SU-DHL-6 (cell line): ENCODE data around the gene OXSR1.
"Not testable (repeated sequence)": the region's sequence is repeated elsewhere in the genome, so short reads cannot be mapped to it uniquely, and the experiment has no call there.

ENCODE experiments used
- H2AFZ ChIP-seq: fragments of 200-600 bp; sonication (generic); 2 replicates; pipeline ENCODE4 v1.6.1; 2014; ENCODE audit warnings: low read depth, mild to moderate bottlenecking, moderate library complexity, mixed read lengths, antibody characterized with exemption, low read length; ENCODE audit not compliant: severe bottlenecking
- H3F3A ChIP-seq: fragments of 200-600 bp; shearing (Covaris generic); 2 replicates; pipeline ENCODE4 v1.6.0; 2016; ENCODE audit warnings: antibody characterized with exemption, mild to moderate bottlenecking; ENCODE audit not compliant: insufficient read depth
- H3K27ac ChIP-seq: fragments of 200-600 bp; sonication (generic); 2 replicates; pipeline ENCODE4 v1.5.1; 2016; ENCODE audit warnings: low read depth, mild to moderate bottlenecking, low read length, moderate library complexity, mixed read lengths
- H3K27me3 ChIP-seq: fragments of 200-600 bp; sonication (generic), shearing (Covaris generic); 2 replicates; pipeline ENCODE4 v1.6.0; 2014; ENCODE audit warnings: mild to moderate bottlenecking, low read length
- H3K36me3 ChIP-seq: fragments of 200-600 bp; sonication (generic); 2 replicates; pipeline ENCODE4 v1.6.1; 2014; ENCODE audit warnings: mild to moderate bottlenecking, low read length, mixed read lengths
- H3K4me2 ChIP-seq: fragments of 300-600, 200-600 bp; shearing (Covaris generic), sonication (generic); 2 replicates; pipeline ENCODE4 v1.6.0; 2014; ENCODE audit warnings: low read length, low read depth, mild to moderate bottlenecking; ENCODE audit not compliant: poor library complexity, severe bottlenecking
- H3K4me3 ChIP-seq: fragments of 200-600 bp; sonication (generic); 2 replicates; pipeline ENCODE4 v1.5.1; 2014; ENCODE audit warnings: antibody characterized with exemption, low read length, mild to moderate bottlenecking, mixed read lengths; ENCODE audit not compliant: insufficient read depth, poor library complexity, severe bottlenecking
- H3K79me2 ChIP-seq: fragments of 200-600 bp; sonication (generic); 2 replicates; pipeline ENCODE4 v1.6.1; 2014; ENCODE audit warnings: mild to moderate bottlenecking, low read length, moderate library complexity; ENCODE audit not compliant: insufficient read depth
- H3K9ac ChIP-seq: fragments of 200-600 bp; sonication (generic); 2 replicates; pipeline ENCODE4 v1.7.0; 2014; ENCODE audit warnings: mild to moderate bottlenecking, low read length
- H3K9me2 ChIP-seq: fragments of 200-600 bp; sonication (generic); replicated peaks from 2 replicates; pipeline ENCODE4 v1.6.1; 2014; ENCODE audit warnings: low read length; ENCODE audit not compliant: insufficient read depth
- H3K9me3 ChIP-seq: fragments of 200-600 bp; sonication (generic); 2 replicates; pipeline ENCODE4 v1.6.1; 2014; ENCODE audit warnings: low read length, mixed read lengths; ENCODE audit not compliant: insufficient read depth
- H4K20me1 ChIP-seq: fragments of 200-600 bp; sonication (generic); 2 replicates; pipeline ENCODE4 v1.6.1; 2014; ENCODE audit warnings: low read depth, mild to moderate bottlenecking, antibody characterized with exemption, low read length, moderate library complexity, mixed read lengths
- EZH2phosphoT487 ChIP-seq: fragments of 200-600 bp; sonication (generic), shearing (Covaris generic); conservative IDR thresholded peaks from 2 replicates; pipeline ENCODE4 v1.6.1; 2018; ENCODE audit warnings: mild to moderate bottlenecking, antibody characterized with exemption, low read length, moderate library complexity, mixed read lengths
- TF ChIP-seq, protein P1 (sequence below): fragments of 200-600 bp; sonication (generic); IDR thresholded peaks from one replicate; pipeline ENCODE4 v1.5.1; 2017; ENCODE audit warnings: antibody characterized with exemption, mild to moderate bottlenecking, low read length, moderate library complexity; ENCODE audit not compliant: insufficient read depth, poor library complexity, severe bottlenecking

OXSR1 gene

DNA sequence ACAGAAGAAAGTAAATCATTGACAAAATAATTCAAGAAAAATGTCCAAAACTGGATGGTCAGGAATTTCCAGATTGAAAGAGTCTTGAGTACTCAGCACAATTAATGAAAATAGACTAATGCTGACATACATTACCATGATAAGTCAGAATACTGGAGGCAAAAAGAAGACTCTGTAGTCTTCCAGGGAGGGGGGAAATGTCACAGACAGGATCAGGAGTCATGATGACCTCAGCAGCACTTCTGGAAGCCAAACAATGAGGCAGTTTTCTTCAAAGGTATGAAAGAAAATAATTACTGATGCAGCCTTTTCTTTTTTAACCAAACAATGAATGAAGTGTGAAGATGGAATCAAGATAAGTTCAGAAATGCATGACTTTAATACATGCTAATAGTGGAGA, 70.1 kb downstream of the OXSR1 start:
- TF ChIP-seq, protein P1, sequence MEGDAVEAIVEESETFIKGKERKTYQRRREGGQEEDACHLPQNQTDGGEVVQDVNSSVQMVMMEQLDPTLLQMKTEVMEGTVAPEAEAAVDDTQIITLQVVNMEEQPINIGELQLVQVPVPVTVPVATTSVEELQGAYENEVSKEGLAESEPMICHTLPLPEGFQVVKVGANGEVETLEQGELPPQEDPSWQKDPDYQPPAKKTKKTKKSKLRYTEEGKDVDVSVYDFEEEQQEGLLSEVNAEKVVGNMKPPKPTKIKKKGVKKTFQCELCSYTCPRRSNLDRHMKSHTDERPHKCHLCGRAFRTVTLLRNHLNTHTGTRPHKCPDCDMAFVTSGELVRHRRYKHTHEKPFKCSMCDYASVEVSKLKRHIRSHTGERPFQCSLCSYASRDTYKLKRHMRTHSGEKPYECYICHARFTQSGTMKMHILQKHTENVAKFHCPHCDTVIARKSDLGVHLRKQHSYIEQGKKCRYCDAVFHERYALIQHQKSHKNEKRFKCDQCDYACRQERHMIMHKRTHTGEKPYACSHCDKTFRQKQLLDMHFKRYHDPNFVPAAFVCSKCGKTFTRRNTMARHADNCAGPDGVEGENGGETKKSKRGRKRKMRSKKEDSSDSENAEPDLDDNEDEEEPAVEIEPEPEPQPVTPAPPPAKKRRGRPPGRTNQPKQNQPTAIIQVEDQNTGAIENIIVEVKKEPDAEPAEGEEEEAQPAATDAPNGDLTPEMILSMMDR: no peak
- no peak overlapping the region for H3K4me2 ChIP-seq

DNA sequence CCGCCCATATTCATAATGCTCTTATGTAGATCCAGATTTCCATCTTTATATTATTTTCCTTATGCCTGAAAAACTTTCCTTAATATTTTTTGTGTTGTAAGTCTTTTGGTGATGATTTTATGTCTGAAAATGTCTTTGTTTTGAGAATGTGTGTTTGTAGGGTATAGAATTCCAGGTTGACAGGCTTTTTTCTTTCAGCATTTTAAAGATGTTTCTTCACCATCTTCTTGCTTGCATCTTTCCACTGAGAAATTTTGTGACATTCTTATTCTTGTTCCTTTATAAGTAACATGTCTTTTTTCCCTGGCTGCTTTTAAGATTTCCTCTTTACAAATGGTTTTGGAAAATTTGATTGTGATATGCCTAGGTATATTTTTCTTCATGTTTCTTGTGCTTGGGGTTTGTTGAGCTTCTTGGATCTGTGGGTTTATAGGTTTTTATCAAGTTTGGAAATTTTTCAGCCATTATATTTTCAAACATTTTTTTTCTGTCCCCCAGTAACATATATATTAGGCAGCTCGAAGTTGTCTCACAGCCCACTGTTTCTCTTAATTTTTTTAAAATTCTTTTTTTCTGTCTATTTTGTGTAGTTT, 73.2 kb downstream of the OXSR1 start:
- H3K36me3 ChIP-seq: peaks cover 30% of the 10 kb centered on the region; the same call in 1 of the 2 replicates

More for the DNA sequence above, 70.1 kb downstream of the OXSR1 start:
- Histone ChIP-seq H3K27ac (no peak overlapping the region), H3K9me3 (no peaks in the 10 kb centered on the region), H3K9ac (no peak overlapping the region), H4K20me1 (no peaks in the 10 kb centered on the region), H3K79me2 (no peaks in the 10 kb centered on the region), H2AFZ (no peak overlapping the region), H3K36me3 (0 out of 2 replicates have a peak, but pooled peaks cover 26% of the 10 kb centered on the region), H3K27me3 (no peaks in the 10 kb centered on the region), H3F3A (no peaks in the 10 kb centered on the region; the same call in 1 of the 2 replicates), H3K4me3 (no peak overlapping the region), H3K9me2 (no peaks in the 10 kb centered on the region)

DNA sequence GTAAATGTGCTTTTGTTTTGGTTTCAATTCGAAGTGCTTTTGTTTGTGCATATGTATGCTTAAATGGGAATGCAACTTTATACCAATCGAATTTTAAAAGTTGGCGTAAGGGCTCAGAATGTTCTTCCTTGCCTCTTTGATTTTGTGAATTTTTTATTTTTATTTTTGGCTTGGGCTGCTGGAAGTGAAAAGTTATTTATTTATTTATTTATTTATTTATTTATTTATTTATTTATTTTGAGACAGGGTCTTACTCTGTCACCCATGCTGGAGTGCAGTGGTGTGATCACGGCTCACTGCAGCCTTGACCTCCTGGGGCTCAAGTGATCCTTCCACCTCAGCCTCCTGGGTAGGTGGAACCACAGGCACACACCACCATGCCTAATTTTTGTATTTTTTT, 77.5 kb downstream of the OXSR1 start:
- not testable (repeated sequence) for H3K79me2 ChIP-seq, H4K20me1 ChIP-seq, H2AFZ ChIP-seq, H3K9ac ChIP-seq, H3K27ac ChIP-seq, H3F3A ChIP-seq, H3K4me3 ChIP-seq, H3K4me2 ChIP-seq, H3K27me3 ChIP-seq, H3K9me3 ChIP-seq, H3K9me2 ChIP-seq
- H3K36me3 ChIP-seq: peaks cover 37% of the 10 kb centered on the region; the same call in 1 of the 2 replicates

More for the DNA sequence above, 73.2 kb downstream of the OXSR1 start:
- Histone ChIP-seq H3K4me3 (no peak overlapping the region), H3K4me2 (no peak overlapping the region), H3K27ac (no peak overlapping the region), H4K20me1 (no peaks in the 10 kb centered on the region), H3K9me3 (no peaks in the 10 kb centered on the region), H3K9ac (no peak overlapping the region), H3K9me2 (no peaks in the 10 kb centered on the region), H2AFZ (no peak overlapping the region), H3F3A (no peaks in the 10 kb centered on the region; the same call in 1 of the 2 replicates), H3K27me3 (no peaks in the 10 kb centered on the region), H3K79me2 (no peaks in the 10 kb centered on the region)
- TF ChIP-seq, protein P1: no peak
- no peak for TF ChIP-seq EZH2phosphoT487

DNA sequence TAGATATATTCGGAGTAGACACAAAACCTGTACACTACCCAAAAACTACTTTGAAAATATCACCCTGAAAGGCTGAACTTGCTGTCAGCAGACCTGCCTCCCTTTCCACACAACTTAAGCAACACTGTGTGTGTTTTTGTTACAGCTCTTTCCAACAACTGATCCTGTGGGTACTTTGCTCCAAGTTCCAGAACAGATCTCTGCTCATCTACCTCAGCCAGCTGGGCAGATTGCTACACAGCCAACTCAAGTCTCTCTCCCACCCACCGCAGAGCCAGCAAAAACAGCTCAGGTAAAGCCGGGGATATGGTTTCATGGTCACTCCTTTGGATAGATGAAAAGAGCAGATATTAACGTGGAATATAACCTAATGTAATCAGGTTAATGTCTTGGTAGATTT, 80.6 kb downstream of the OXSR1 start:
- Histone ChIP-seq H3K27me3 (no peaks in the 10 kb centered on the region), H3F3A (no peaks in the 10 kb centered on the region), H3K79me2 (no peaks in the 10 kb centered on the region), H3K27ac (no peak overlapping the region), H3K36me3 (peaks cover 38% of the 10 kb centered on the region; the same call in 1 of the 2 replicates), H3K9ac (no peak overlapping the region), H3K4me2 (no peak overlapping the region), H3K4me3 (no peak overlapping the region), H4K20me1 (no peaks in the 10 kb centered on the region), H3K9me3 (no peaks in the 10 kb centered on the region), H3K9me2 (no peaks in the 10 kb centered on the region), H2AFZ (no peak overlapping the region)
- TF ChIP-seq, protein P1: no peak
- TF ChIP-seq EZH2phosphoT487: no peak
